ENCODE measurements around the gene OR1S1. TPM values are rescaled to one million over a fixed set of nuclear protein-coding genes. Genes with fewer than 3 reads are reported as not detected.

The OR1S1 gene
- total RNA-seq, result not detected in 2 replicates

DNA sequence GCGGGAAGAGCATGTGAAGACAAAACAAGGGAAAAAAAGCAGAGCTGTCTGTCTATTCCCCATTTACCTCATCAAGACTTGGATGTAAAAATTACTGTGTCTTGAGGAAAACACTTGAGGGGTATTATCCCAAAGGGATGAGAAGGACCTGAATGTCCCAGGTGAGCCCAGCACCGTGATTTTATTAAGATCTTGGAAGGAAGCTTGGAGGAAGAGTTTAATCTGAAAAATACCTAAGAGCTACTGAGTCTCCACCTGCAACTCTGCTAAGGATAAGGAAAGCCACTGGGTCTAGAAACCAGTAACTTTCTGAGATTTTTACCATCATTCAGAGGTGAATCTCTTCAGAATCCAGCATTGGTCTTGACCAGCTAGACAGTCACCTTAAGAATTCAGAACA lies at the start of gene OR1S1:
Gene OR1S1 (plus strand): TSS at position 301 of the 400 bp plus-strand sequence.

DNA sequence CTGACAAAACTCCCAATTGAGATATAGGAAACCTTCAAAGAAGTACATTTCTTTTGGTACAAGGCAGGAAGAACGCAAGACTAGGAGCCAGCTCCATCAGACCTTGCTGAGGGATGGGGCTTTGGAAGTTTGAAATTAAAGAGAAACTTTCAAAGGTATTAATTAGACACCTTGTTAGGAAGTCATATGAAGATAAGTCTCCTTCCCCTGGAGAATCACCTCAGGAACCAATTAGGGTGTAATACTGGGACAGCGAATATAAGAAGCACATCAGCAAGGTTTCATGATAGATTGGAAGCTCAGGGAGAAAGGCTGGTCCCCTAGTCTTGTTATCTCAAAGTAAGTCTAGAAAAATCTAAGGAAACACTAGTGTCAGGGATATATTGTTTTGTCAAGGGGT lies 23.8 kb upstream of the OR1S1 start, which contains the start of gene OR9Q2:
Gene OR9Q2 (plus strand): TSS at position 301 of the 400 bp plus-strand sequence. CDS start 1,421 bp downstream, outside the sequence.

DNA sequence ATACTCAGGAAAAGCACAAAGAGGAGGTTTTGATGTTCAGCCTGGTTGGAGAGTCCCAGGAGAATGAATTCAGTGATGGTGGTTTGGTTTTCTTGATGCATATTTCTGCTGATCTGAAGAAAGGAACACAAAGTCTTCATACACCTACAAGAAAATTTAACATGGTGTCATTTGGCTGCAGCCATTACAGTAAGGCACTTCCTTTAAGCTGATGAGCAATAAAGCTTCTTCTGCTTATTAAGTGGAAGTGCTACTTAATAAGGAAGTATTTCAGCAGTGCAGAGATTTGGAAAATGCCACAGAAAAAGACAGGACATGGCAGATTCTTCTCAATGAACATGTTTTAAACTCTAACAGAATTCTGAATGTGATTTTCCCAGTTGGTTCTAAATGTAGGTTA lies 8.5 kb upstream of the OR1S1 start, which contains the start of gene OR1S2:
Gene OR1S2 (minus strand): TSS at position 101 of the 400 bp plus-strand sequence. CDS start 0 bp downstream, at position 101.

Other genes starting within 250 kb of the OR1S1 start
- not detected in 2 replicates for gene OR9Q1, start 188.8 kb upstream of the OR1S1 start, total RNA-seq
- not detected in 2 replicates for gene OR6Q1, start 181.8 kb upstream of the OR1S1 start, total RNA-seq
- not detected in 2 replicates for gene OR9I1, start 87.2 kb upstream of the OR1S1 start, total RNA-seq
- gene OR9Q2, start 23.6 kb upstream of the OR1S1 start, total RNA-seq, result not detected in 2 replicates
- not detected in 2 replicates for gene OR1S2, start 8.6 kb upstream of the OR1S1 start, total RNA-seq
- gene OR10Q1, start 16.2 kb downstream of the OR1S1 start, total RNA-seq, result not detected in 2 replicates
- gene OR10W1, start 55.5 kb downstream of the OR1S1 start, total RNA-seq, result not detected in 2 replicates
- not detected in 2 replicates for gene OR5B17, start 146.3 kb downstream of the OR1S1 start, total RNA-seq
- gene OR5B3, start 194.2 kb downstream of the OR1S1 start, total RNA-seq, result not detected in 2 replicates
- not detected in 2 replicates for gene OR5B2, start 215.4 kb downstream of the OR1S1 start, total RNA-seq
- not detected in 2 replicates for gene OR5B12, start 229.5 kb downstream of the OR1S1 start, total RNA-seq

Data from airway epithelial cell (primary cell).